ENCODE data around the gene SSR2.

SSR2 gene

DNA sequence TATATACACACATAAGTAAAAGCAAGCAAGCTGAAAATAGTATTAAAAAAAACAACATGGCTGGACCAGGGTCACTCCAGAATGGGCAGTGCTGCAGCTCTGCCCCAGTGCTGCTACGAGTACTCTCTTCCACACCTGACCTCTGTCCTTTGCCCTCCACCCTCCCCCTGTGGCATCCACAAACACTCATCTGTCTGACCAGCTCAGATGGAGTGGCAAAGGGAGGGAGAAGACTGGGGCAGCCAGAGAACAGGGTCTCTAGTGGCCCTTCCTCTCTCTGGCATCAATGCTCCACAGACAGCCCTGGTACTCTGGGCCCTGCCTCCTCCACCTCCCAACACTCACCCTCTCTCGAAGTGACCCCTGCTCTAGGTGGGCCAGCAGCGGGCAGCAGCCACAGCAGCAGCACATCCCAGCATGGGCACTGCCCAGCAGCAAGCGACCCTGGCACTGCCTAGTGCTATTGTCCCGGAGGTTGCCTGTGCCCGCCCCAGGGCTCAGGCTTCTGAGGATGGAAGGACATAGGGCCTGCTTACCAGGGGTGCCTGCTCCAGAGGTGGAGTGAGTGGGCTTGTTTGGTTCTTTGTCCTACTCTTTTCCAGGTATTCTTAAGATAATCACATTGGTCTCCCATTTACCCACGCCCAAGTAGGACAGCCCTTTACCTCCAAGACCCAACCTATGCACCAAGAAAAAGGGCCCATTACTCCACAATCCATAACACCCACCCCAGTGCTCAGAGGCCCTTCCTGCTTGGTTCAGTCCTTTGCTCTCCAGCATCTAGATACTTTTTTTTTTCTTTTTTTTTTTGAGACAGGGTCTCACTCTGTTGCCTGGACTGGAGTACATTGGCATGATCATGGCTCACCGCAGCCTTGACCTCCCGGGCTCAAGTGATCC lies 48.6 kb downstream of the SSR2 start:
- DNase-seq, result no peak

DNA sequence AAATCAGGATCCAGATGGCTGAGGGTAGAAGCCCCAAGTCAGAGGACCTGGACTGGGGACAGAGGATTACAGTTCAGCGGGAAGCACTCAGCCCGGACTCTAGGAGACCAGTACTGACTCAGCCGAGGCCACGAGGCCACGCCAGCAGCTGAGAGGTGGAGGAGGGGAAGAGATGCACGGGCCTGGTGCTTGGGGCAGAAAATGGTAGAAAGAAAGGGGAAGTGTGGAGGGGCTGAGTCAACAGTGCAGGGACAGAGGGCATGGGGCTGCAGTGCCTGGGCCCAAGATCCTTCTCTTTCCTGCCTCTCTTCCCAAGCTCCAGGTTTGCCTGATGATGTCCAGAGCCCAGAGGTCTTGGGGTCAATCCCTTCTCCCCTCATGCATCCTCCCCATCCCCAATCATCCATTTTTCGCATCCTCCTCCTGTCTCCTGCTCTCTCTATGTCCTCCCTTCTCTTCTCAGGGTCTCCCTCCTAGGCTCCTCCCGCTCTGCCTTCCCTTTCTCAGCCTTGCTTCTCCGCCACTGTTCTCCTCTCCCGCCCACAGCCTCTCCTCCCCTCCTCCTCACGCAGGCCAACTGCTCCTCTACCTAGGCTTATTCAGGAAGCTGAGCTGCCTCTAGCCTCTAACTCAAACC lies 50.1 kb downstream of the SSR2 start:
- DNase-seq, result peak; percentile 39

DNA sequence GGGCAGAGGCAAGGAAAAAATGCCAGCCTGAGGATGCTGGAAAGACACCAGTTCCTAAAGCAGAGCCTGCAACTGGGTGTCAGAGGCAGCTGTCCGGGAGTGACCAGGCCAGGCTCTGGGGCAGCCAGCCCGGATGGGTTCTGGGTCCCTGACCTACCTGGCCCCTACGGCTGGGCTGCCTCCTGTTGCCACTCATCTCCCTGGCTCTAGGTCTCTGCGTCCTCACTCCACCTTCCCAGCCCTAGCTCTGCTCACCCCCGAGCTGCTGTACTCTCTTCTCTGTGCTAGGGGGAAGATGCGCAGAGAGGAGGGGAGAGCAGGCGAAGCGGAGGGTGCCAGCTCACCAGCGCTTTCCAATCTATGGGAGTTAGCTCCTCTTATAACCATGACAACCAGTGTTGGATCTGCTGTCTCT lies 51.4 kb downstream of the SSR2 start:
- DNase-seq, result no peak

DNA sequence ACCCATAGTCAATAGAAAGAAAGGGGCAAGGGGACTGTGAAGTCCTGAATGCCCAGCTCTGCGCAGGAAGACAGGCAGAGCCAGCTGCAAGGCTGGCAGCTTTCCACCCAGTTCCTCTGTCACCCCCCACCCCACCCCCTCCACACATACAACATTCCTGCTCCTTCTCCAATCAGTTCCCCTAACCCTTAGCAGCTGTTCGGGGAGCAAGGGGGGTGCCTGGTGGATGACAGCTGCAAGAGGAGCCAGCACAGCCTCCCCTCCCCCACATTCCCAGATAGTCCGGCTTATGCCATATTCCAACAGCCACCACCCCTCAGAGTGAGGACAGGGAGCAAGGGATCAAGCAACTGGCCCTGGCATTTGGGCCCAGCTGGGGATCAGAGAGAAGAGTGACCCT lies 52.1 kb downstream of the SSR2 start:
- no peak for DNase-seq

DNA sequence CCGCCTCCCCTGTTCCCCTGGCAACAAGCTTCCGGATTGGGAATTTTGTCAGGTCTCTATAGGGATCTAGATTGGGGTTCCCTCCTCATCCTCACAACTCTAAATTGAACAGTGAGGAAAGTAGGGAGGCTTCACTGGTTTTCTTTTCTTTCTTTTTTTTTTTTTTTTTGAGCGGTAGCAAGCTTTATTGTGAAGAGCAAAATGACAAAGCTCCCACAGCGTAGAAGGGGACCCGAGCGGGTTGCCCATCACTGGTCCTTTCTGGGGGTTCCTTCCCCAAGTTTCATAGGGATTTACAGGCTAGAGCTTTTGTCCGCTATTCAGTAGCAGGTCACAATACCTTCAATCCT lies 52.7 kb downstream of the SSR2 start:
- no peak for DNase-seq

DNA sequence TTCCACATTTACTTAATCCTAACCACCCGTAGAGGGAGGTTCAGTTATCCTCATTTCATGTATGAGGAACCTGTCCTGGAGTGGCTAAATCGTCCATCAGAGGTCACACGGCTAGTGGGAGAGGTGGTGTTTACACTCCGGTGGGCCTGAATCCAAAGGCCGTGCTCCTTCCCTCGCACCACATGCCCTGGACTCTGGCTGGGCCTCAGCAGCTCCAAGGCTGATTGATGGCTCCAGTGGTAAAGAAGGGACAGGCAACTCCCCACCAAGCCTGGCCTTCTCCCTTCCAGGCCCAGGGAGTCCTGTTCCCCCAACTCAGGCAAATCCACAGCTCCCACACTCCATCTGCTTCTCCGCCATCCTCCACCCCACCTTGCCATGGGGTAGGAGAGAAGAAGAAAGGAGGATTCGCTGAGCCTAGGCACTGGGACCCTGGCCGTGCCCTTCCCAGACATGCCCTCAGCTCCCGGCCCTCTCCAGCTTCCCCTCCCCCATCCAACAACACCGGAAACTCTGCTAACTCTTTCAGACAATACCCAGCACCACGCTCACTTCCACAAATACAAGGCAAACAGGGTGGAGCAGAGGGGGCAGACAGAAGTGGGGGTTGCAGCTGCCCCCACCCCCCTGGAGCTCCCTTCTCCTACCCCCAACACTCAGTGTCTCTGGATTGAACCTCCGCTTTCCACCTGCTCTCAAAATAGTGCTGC lies 53.3 kb downstream of the SSR2 start:
- no peak for DNase-seq

DNA sequence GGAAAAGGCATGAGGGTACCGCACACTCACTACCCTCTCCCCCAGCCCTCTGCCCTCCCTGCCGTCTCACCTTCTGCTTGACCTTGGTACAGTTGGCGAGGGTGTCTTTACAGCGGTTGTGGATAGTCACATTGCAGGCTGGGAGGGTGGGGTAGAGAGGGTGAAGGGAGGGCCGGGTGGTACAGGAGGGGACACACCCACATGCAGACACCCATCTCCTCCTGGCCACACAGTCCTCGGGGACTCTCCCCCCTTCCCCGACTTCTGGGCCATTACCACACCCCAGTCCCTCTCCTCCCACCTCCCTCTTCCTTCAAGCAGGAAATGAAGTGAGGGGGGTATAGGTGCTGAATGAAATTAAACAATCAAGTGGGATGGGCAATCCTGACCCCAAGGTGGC lies 54.0 kb downstream of the SSR2 start:
- DNase-seq, result no peak

DNA sequence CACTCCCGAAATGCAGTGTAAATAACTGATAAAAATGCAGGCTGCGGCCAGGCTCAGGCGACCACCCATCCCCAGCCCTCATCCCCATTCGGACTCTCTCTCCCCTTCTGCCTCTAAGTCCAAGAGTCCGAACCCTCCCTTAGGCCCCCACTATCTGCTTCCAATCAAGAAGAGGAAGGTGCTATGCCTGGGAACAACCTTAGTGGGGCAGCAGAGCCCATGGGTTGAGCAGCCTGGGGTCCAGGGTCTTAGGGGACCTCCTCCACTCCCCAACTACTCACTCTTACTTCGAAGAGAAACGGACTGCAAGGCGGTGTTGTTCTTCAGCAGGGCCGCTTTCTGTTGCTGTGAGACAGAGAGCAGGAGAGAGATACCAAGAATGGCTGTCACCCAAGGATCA lies 54.6 kb downstream of the SSR2 start:
- no peak for DNase-seq

DNA sequence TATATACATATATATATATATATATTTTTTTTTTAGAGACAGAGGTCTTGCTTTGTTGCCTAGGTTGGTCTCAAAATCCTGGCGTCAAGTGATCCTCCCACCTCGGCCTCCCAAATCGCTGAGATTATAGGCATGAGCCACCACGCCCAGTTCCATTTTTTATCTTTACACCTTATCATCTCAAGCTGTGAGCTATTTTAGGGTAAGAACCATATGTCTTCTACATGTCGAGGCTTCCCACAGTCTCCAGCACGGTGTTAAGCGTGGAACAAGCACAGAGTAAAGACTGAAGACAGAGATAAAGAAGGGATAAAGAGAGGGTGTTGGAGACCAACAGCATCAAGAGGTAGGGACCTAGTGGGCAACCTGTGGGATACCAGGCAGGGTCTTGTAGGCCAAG lies 56.6 kb downstream of the SSR2 start:
- no peak for DNase-seq

DNA sequence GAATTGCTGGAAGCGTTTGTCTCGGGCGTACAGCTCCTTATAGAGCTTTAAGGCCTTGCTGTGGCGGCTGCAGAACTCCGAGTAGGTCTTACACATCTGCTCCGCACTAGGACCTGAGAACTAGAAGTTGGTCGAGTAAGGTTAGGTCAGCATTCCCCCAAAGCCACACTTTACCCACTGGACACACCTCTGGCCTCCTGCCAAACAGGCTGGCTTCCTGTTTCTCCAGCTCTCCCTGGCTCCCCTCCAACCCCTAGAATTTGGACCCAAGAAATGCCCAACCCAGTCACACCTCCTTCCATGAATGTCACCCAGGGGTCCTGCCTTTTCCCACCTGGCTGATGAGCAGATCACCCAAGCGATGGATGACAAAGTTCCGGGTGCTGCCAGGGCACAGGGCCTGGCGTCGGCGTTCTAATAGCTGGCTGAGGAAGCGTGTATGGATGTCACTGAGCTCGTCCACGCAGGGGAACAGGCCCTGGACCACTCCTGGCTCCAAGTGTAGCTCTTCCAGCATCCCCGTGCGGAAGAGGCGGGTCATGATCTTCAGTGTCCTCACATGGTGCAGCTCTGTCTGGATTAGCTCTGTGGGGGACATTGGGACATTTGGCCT lies 58.0 kb downstream of the SSR2 start:
- no peak for DNase-seq

DNA sequence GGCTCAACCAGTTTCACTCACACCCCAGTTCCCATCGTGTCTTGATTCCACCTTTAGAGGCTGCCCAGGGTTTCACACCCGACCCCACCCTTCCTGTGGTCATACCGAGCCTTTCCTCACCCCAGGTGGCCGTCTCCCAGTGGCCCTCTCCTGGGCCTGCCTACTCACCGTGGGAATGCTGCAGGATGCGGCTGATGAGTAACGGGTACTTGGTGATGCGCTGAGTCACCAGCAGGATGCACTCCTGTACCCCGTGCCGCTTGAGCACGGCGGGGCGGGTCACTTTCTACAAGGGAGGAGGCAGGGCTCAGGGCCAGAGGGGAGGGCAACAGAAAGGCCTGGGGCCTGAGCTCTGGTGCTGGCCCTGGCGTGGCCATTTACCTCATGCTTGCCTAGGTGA lies 58.8 kb downstream of the SSR2 start:
- DNase-seq, result peak; percentile 40

DNA sequence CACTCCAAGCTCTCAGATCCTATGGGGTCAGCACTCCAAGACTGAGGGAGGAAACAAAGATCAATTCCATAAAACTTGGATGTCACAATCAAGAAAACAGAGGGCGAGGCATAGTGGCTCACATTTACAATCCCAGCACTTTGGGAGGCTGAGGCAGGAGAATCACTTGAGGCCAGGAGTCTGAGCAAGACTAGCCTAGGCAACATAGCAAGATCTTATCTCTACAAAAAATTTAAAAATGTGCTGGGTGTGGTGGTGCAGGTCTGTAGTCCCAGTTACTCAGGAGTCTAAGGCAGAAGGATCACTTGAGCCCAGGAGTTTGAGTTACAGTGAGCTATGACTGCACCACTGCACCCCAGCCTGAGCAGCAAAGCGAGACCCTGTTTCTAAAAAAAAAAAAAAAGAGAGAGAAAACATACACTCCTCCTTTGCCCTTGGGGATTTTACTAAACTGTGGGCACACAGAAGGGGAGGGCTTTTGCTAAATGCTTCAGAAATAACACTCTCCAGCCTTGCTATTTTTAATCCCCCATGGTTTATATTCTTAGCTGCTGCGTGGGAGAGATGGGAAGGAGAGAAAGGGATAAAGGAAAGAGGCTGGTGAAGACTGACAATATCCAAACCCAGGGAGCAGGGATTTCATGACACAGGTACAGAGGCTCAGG lies 60.5 kb downstream of the SSR2 start:
- no peak for DNase-seq

All from activated CD4-positive, alpha-beta T cell treated with anti-CD3 and anti-CD28 coated beads, Interleukin-2, amount 50 U/mL, for 16 hours (primary cell).